Epithelial cell of proximal tubule (primary cell): ENCODE data around the gene TMEM242. TPM values are rescaled to one million over a fixed set of nuclear protein-coding genes. Genes with fewer than 3 reads are reported as not detected.
"Not testable (repeated sequence)": the region's sequence is repeated elsewhere in the genome, so short reads cannot be mapped to it uniquely, and the experiment has no call there.

ENCODE experiments used
- DNase-seq: peaks from one replicate; pipeline ENCODE4 v3.0.0-alpha.2; 2011; ENCODE audit warnings: low read depth
- H3K4me3 ChIP-seq: 2 replicates; pipeline ENCODE4 v1.5.1; 2011; ENCODE audit warnings: low read depth, mild to moderate bottlenecking, low read length
- total RNA-seq: library from RNA; depleted of rRNA; stranded (reverse); fragments of >200 nt; gene quantifications from 2 replicates; pipeline ENCODE4 v1.2.3, GENCODE V29; 2015
- TF ChIP-seq, protein P1 (sequence below): conservative IDR thresholded peaks from 2 replicates; pipeline ENCODE4 v1.5.1; 2012; ENCODE audit warnings: low read depth, mild to moderate bottlenecking, low read length

TMEM242 gene
- total RNA-seq, 1 donor from 2014 or later = 5.2 TPM

DNA sequence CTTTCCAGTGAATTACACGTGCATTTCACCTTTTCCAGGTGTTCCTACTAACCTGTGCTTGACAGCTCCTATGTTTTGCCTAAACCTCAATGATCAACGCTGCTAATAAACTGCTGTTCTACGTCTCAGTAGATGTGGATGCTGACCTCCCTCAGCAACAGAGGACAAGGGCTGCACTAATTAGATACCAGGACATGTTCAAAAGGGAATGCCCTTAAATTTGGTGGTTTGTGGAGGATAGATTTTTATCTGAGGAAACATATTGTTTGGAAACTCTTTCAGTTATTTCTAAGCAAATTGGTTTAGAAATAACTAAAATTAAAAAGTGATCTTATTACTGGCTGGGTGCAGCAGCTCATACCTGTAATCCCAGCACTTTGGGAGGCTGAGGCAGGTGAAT, 38.6 kb upstream of the TMEM242 start:
- H3K4me3 ChIP-seq = no peak overlapping the region
- DNase-seq = no peak
- TF ChIP-seq, protein P1, sequence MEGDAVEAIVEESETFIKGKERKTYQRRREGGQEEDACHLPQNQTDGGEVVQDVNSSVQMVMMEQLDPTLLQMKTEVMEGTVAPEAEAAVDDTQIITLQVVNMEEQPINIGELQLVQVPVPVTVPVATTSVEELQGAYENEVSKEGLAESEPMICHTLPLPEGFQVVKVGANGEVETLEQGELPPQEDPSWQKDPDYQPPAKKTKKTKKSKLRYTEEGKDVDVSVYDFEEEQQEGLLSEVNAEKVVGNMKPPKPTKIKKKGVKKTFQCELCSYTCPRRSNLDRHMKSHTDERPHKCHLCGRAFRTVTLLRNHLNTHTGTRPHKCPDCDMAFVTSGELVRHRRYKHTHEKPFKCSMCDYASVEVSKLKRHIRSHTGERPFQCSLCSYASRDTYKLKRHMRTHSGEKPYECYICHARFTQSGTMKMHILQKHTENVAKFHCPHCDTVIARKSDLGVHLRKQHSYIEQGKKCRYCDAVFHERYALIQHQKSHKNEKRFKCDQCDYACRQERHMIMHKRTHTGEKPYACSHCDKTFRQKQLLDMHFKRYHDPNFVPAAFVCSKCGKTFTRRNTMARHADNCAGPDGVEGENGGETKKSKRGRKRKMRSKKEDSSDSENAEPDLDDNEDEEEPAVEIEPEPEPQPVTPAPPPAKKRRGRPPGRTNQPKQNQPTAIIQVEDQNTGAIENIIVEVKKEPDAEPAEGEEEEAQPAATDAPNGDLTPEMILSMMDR = no peak

DNA sequence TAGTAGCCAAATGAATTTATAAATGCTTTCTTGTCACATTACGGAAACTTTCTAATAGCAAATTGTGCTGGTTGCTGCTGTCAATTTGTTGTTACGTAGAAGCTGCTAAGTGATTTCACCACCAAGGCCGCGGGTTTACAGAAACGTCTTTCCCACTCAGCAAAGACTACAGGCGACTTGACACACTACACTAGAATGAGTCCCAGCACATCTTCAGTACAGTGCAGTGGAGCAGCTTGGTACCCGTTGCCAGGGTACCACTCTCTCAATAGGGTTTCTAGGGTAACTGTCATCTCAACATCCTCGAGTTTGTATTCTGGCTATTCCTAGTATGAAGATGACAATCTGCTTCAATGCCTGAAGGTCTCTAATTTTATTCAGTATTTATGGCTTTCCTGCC, 35.0 kb upstream of the TMEM242 start:
- no peak overlapping the region for H3K4me3 ChIP-seq
- DNase-seq = no peak
- TF ChIP-seq, protein P1 = no peak

DNA sequence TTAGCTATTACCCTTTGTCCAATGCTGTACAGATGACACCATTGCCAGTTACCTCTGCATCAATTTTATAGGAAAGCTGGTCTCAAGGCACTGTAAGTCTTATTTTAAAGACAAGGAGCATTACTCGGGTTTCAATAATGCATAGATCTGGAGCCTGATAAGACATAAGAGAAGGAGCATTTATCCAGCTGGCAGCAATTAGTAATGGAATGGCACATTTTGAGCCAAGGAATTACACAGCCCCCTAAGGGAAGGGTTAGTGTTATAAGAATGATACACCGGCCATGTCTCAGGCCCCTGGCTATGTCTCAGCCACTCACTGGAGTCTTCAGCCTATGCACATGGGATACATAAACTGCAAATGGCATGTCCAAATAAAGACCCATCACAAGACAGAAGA, 23.1 kb upstream of the TMEM242 start:
- H3K4me3 ChIP-seq = no peak overlapping the region
- DNase-seq = no peak
- TF ChIP-seq, protein P1 = no peak

DNA sequence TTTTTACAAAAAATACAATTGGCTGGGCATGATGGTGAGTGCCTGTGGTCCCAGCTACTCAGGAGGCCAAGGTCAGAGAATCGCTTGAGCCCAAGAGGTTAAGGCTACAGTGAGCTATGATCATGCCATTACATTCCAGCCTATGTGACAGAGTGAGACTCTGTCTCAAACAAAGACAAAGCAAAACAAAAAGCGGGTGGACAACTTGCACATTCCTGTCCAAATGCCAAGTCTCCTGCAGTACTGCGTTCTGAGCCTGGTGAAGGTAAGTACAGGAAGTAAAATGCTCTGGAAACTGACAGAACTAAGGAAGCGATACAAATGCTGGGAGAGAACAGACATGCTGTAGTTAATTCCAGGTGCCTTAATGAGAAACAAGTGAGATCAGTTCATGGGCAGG, 20.4 kb upstream of the TMEM242 start:
- no peak overlapping the region for H3K4me3 ChIP-seq
- TF ChIP-seq, protein P1 = no peak
- DNase-seq = no peak

DNA sequence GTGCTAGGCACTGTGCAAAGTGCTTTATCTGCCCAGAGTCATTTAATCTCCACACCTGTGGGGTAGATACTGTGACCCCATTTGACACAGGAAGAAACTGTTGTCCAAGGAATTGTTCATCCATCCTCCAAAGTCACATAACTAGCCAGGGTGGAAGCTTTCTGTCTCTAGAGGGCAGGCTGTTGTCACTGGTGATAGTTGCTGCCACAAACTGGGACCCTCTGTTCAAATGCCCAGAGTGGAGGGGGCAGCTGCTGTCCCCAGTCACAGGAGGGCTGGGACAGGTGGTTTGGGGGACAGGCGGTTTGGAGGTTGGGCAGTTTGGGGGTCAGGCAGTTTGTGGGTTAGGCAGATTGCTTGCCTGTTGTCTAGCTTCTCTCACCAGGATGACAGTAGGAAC, 16.1 kb upstream of the TMEM242 start:
- H3K4me3 ChIP-seq = no peak overlapping the region
- no peak for DNase-seq
- TF ChIP-seq, protein P1 = peak; percentile 41

DNA sequence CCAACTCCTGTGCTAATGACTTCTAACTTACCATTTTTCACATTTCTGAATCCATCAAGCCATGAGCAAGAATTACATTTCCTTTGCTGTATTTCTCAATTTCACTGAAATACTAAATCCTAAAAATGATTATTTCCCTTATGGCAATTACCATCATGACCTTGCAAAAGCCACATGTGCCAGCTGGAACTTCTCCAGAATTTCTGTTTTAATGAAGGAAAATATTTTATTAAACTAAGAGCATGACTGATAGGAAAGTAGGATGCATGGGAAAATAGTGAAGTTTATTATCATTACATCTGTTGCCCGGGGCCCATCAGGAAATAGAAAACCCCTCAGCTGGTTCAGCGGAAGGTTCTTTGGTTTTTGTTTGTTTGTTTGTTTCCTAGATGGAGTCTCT, 14.4 kb upstream of the TMEM242 start:
- no peak overlapping the region for H3K4me3 ChIP-seq
- no peak for DNase-seq
- TF ChIP-seq, protein P1 = no peak

DNA sequence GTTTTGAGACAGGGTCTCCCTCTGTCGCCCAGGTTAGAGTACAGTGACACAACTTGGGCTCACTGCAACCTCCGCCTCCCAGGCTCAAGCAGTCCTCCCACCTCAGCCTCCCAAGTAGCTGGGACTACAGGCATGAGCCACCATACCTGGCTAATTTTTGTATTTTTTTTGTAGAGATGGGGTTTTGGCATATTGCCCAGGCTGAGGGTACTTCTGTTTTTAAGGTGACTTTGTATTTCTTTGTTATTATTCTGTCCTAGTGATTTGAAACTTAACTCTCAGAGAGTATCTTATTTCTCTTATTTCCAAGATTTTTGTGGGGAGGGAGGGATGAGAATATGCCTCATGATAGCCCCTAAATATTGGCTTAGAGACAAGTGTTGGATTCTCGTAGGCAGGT, 14.0 kb upstream of the TMEM242 start:
- H3K4me3 ChIP-seq, DNase-seq: not testable (repeated sequence)

DNA sequence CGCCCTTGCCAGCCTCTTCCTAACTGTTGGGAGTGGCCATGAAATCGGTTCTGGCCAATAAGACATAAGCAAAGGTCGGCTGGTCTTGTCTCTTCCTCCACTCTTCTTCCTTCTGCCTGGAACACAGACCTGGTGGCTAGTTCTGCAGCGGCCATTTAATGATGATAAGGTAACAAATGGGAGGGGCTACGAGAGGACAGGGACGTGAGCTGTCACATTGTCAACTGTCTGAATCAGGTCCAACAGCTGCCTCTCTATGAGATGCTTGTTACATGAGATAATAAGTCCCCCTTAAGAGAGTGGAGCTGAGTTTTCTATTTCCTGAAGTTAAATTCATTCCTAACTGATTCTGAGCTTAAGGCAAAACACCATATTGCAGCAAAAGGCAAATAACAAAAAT, 12.5 kb upstream of the TMEM242 start:
- TF ChIP-seq, protein P1 = no peak
- no peak for DNase-seq
- H3K4me3 ChIP-seq = no peak overlapping the region
